ENCODE results near the gene RBBP8NL. TPM values are rescaled to one million over a fixed set of nuclear protein-coding genes. Genes with fewer than 3 reads are reported as not detected.

RBBP8NL gene
- total RNA-seq, 4 donors from 2014 or later: not detected

DNA sequence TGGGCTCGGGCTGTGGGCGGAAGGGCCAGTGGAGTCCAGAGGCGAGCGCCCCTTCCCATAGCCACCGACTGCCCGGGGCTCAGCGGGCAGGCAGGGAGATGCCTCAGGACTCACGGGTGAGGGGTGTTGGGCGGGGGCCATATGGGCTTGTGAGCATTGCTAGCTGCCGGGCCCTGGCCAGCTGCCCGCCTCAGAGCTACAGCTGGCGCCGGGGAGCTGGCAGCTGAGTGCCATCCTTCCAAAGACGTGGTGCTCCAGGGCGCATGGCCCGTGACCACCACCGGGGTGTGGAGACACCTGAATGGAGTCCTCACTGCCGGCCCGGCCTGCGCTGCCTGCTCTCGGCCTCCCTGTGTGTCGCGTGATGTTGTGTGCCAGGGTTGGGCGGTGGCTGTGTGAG lies 10.6 kb upstream of the RBBP8NL start:
- intact Hi-C loops (cut with DNase I): no loop called here
- DNase-seq (ENCODE audit: extremely low spot score): no peak
- Histone ChIP-seq H3K36me3 (no peaks in the 10 kb centered on the region), H3K9me3 (no peaks in the 10 kb centered on the region), H3K4me3 (peak overlapping the region; percentile 13 to 25 (median 18)), H3K4me1 (peaks cover 10 to 41% (median 34%) of the 10 kb centered on the region in 4 donors), H3K27ac (replicated peaks in 1 of 4) (peak overlapping the region; percentile 58 to 77 (median 68)), H3K27me3 (peaks cover 0 to 52% (median 0%) of the 10 kb centered on the region in 4 donors)
- WGBS: 43% methylated on average over 20 of the region's 24 CpGs
- no peak for TF ChIP-seq EP300 (IDR thresholded peaks at IDR 0.05)
- TF ChIP-seq POLR2AphosphoS5 (IDR thresholded peaks at IDR 0.05): peak in 1 of 2 donors; percentile 13

DNA sequence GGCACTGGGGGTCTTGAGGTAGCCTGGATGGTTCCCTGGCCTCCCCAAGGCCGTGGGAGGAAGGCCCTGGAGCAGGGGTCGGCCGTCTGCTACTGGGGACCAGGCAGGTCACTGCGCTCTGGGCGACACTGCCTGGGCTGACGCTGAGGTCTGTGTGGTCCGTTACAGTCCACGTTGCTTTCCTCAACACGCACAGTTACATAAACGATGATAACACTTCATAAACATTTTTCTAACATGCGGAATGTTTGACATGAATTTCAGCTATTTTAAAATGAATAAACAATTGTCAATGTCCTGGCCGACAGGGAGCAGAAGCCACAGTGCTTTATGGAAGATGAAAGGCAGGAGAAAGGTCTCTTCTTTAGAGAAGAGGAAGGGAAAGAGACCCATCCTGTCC lies 10.2 kb upstream of the RBBP8NL start:
- Histone ChIP-seq H3K27me3 (peaks cover 0 to 51% (median 0%) of the 10 kb centered on the region in 4 donors), H3K4me1 (peaks cover 10 to 41% (median 35%) of the 10 kb centered on the region in 4 donors), H3K4me3 (peak overlapping the region; percentile 13 to 25 (median 18)), H3K9me3 (no peaks in the 10 kb centered on the region), H3K36me3 (no peaks in the 10 kb centered on the region), H3K27ac (replicated peaks in 1 of 4) (peak overlapping the region; percentile 58 to 77 (median 68))
- WGBS: 26% methylated on average over 12 of the region's 12 CpGs
- TF ChIP-seq EP300 (IDR thresholded peaks at IDR 0.05): no peak
- TF ChIP-seq POLR2A (IDR thresholded peaks at IDR 0.05; ENCODE audit: low read depth): no peak
- TF ChIP-seq POLR2AphosphoS5 (IDR thresholded peaks at IDR 0.05): peak in 1 of 2 donors; percentile 19
- TF ChIP-seq, protein P1, sequence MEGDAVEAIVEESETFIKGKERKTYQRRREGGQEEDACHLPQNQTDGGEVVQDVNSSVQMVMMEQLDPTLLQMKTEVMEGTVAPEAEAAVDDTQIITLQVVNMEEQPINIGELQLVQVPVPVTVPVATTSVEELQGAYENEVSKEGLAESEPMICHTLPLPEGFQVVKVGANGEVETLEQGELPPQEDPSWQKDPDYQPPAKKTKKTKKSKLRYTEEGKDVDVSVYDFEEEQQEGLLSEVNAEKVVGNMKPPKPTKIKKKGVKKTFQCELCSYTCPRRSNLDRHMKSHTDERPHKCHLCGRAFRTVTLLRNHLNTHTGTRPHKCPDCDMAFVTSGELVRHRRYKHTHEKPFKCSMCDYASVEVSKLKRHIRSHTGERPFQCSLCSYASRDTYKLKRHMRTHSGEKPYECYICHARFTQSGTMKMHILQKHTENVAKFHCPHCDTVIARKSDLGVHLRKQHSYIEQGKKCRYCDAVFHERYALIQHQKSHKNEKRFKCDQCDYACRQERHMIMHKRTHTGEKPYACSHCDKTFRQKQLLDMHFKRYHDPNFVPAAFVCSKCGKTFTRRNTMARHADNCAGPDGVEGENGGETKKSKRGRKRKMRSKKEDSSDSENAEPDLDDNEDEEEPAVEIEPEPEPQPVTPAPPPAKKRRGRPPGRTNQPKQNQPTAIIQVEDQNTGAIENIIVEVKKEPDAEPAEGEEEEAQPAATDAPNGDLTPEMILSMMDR (IDR thresholded peaks at IDR 0.05): no peak
- intact Hi-C loops (cut with DNase I): no loop called here
- DNase-seq (ENCODE audit: extremely low spot score): no peak

DNA sequence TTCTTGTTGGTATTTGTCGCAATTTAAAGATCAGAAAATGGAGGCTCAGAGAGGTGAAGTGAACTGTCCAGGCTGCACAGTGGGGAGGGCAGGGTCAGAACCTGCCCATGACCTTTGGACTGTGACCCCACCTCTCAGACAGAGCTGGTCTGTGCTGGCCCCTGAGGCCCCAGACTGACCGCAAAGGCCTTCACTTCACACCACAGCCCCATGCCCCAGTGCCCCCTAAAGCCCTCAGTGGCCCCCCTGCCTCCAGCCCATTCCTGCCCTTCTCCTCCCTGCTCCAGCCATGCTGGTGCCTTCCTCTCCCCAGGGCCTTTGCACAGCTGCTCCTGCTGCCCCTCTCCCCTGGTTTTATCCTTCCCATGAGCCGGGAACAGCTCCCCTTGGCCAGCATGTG lies 9.4 kb upstream of the RBBP8NL start:
- Histone ChIP-seq H3K36me3 (no peaks in the 10 kb centered on the region), H3K9me3 (no peaks in the 10 kb centered on the region), H3K27me3 (peaks cover 0 to 43% (median 0%) of the 10 kb centered on the region in 4 donors), H3K4me1 (peaks cover 10 to 41% (median 35%) of the 10 kb centered on the region in 4 donors), H3K4me3 (no peak overlapping the region), H3K27ac (replicated peaks in 1 of 4) (no peak overlapping the region)
- TF ChIP-seq, protein P1 (IDR thresholded peaks at IDR 0.05): no peak
- TF ChIP-seq POLR2AphosphoS5 (IDR thresholded peaks at IDR 0.05): no peak
- no peak for TF ChIP-seq POLR2A (IDR thresholded peaks at IDR 0.05; ENCODE audit: low read depth)
- TF ChIP-seq EP300 (IDR thresholded peaks at IDR 0.05): no peak
- intact Hi-C loops (cut with DNase I): no loop called here
- 85% methylated on average over 3 of the region's 3 CpGs for WGBS
- no peak for DNase-seq (ENCODE audit: extremely low spot score)

DNA sequence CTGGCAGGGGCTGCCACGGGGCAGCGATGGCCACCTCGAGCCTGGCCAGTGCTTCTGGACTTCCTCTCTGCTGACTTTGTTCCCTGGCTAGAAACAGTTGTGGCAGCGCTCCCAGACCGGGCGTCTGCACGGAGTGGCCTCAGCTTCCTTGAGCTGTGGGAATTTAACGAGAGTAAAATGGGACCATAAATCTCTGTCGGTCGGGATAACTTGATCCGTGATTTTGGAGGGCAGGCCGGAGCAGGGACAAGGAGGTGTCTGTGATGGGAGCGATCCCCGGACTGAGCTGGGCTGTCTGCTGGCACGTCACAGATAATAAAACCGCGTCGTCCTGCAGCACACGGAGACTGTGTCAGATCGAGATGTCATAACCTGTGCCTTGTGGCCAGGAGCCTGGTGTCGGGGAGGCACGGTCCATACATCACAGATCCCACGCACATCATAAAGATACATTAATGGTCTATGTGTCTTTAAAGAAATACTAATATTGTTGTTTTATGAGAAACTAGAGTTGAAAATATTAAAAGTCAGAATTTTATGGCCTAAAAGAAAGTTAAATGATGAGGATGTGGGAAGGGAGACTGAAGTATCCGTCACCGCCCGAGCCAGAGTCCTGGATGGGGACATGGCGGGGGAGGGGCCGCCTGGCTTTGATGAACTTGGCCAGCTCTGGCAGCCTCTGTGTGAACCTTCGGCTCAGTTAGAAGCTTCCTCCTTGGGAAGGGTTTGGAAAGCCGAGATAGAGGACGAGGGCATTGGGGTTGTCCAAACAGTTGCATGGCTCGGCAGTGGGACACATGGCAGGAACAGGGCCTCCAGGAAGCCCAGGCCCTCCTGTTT lies 6.5 kb upstream of the RBBP8NL start:
- H3K36me3 ChIP-seq: no peaks in the 10 kb centered on the region
- H3K27ac ChIP-seq (replicated peaks in 1 of 4): peak overlapping the region in 3 of 4 donors; percentile 11 to 55 (median 47)
- H3K4me3 ChIP-seq: peak overlapping the region in 1 of 4 donors; percentile 24
- no peaks in the 10 kb centered on the region for H3K9me3 ChIP-seq
- DNase-seq (ENCODE audit: extremely low spot score): no peak
- peak in 1 of 2 donors; percentile 54 for TF ChIP-seq POLR2AphosphoS5 (IDR thresholded peaks at IDR 0.05)
- no peak for TF ChIP-seq EP300 (IDR thresholded peaks at IDR 0.05)
- TF ChIP-seq POLR2A (IDR thresholded peaks at IDR 0.05; ENCODE audit: low read depth): no peak
- TF ChIP-seq, protein P1 (IDR thresholded peaks at IDR 0.05): no peak
- peaks cover 0 to 28% (median 0%) of the 10 kb centered on the region in 4 donors for H3K27me3 ChIP-seq
- WGBS: 22% methylated on average over 32 of the region's 32 CpGs
- intact Hi-C loops (cut with DNase I): no loop called here
- H3K4me1 ChIP-seq: peaks cover 10 to 41% (median 35%) of the 10 kb centered on the region in 4 donors

DNA sequence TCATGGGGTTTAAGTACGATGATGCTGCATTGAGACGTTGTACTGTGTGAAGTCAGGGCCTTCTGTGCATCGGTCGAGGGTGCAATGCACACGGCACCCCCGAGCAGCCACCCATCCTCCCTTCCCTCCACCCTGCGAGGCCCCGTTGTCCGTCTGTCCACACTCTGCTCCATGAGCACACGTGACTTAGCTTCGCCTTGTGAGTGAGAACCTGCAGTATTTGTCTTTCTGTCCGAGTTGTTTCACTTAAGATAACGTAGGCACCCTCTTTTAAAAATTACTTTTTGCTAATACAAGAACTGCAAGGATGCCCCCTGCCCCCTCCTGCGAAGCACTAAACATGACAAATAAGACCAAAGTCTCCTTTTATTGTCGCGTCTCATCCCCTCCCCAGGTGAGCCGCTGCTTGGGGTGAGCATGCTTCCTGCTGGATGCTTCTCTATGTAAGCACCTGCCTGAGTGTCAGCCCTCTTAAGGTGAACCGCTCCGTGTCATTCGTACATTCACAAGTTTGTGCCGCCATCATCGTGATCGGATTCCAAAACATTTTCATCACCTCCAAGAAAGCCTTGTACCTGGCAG lies 3.6 kb upstream of the RBBP8NL start:
- intact Hi-C loops (cut with DNase I): no loop called here
- no peak overlapping the region for H3K4me3 ChIP-seq
- no peaks in the 10 kb centered on the region for H3K36me3 ChIP-seq
- no peak for DNase-seq (ENCODE audit: extremely low spot score)
- no peaks in the 10 kb centered on the region for H3K9me3 ChIP-seq
- peaks cover 10 to 19% (median 15%) of the 10 kb centered on the region in 4 donors for H3K4me1 ChIP-seq
- WGBS: 74% methylated on average over 23 of the region's 23 CpGs
- H3K27ac ChIP-seq (replicated peaks in 1 of 4): no peak overlapping the region
- TF ChIP-seq POLR2AphosphoS5 (IDR thresholded peaks at IDR 0.05) (no peak), POLR2A (IDR thresholded peaks at IDR 0.05; ENCODE audit: low read depth) (no peak), EP300 (IDR thresholded peaks at IDR 0.05) (no peak)
- TF ChIP-seq, protein P1 (IDR thresholded peaks at IDR 0.05): no peak
- peaks cover 0 to 34% (median 0%) of the 10 kb centered on the region in 4 donors for H3K27me3 ChIP-seq

All from esophagus muscularis mucosa (tissue), 4 donors.